Retinal pigment epithelial cell (primary cell): ENCODE data around the gene ZPBP2.

Experiments used
- DNase-seq: peaks from one replicate; pipeline ENCODE4 v3.0.0-alpha.2; 2010; ENCODE audit warnings: low read depth
- H3K4me3 ChIP-seq: 2 replicates; pipeline ENCODE4 v1.5.1; 2011; ENCODE audit warnings: mild to moderate bottlenecking, low read length, control low read depth, moderate library complexity
- TF ChIP-seq, protein P1 (sequence below): conservative IDR thresholded peaks from 2 replicates; pipeline ENCODE4 v1.5.1; 2011; ENCODE audit warnings: low read depth, low read length, control low read depth, inconsistent platforms

The ZPBP2 gene

GRCh38 chr17:39922006-39922405, 54.0 kb downstream of the ZPBP2 start:
- DNase-seq, result no peak
- H3K4me3 ChIP-seq, result no peak overlapping the region
- TF ChIP-seq, protein P1, sequence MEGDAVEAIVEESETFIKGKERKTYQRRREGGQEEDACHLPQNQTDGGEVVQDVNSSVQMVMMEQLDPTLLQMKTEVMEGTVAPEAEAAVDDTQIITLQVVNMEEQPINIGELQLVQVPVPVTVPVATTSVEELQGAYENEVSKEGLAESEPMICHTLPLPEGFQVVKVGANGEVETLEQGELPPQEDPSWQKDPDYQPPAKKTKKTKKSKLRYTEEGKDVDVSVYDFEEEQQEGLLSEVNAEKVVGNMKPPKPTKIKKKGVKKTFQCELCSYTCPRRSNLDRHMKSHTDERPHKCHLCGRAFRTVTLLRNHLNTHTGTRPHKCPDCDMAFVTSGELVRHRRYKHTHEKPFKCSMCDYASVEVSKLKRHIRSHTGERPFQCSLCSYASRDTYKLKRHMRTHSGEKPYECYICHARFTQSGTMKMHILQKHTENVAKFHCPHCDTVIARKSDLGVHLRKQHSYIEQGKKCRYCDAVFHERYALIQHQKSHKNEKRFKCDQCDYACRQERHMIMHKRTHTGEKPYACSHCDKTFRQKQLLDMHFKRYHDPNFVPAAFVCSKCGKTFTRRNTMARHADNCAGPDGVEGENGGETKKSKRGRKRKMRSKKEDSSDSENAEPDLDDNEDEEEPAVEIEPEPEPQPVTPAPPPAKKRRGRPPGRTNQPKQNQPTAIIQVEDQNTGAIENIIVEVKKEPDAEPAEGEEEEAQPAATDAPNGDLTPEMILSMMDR, result no peak

GRCh38 chr17:39923230-39923629, 55.2 kb downstream of the ZPBP2 start:
- TF ChIP-seq, protein P1, result no peak
- no peak overlapping the region for H3K4me3 ChIP-seq
- no peak for DNase-seq

GRCh38 chr17:39923836-39924690, 56.1 kb downstream of the ZPBP2 start:
- DNase-seq, result no peak
- no peak overlapping the region for H3K4me3 ChIP-seq
- TF ChIP-seq, protein P1, result peak; percentile 21

DNA sequence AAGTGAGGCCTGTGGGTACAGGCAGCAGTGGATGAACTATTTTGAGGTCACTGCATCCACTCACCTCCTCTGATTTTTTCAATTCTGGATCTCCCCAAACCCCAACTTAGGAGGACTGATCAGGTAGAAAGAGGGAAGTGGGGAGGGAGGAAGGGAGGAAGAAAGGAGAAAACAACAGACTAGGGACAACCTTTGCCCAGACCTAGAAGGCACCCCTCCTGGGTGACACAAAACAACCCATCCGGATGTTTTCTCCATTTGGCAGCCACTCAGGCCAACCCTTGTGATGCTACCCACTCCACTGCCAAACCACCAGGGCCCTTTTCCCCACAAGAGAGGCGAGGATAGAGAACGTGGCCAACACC, 56.7 kb downstream of the ZPBP2 start:
- H3K4me3 ChIP-seq, result no peak overlapping the region
- TF ChIP-seq, protein P1, result no peak
- DNase-seq, result no peak

- no peak overlapping the region for H3K4me3 ChIP-seq
- TF ChIP-seq, protein P1, result no peak
- no peak for DNase-seq
Measured at GRCh38 chr17:39925282-39926134, 57.5 kb downstream of the ZPBP2 start.

DNA sequence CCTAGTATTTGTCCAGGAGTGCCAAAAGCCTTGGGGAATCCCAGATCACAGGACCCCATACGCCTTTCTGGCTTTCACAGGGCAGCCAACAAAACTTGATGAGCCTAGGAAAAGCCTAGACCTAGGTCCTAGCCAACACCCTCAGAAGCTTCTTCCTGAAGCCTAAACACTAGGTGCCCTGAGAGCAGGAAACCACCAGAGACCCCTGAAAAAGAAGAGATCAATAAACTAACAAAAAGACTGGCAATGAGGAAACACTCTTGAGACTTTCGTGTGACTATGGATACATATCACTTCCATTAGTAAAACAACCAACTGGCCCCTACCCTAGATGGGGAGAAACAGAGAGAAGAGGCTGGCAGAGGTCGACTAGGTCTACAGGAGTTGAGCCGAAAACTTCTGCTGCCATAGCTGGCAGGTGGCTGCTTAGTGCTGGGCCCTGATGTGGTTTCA, 58.2 kb downstream of the ZPBP2 start:
- no peak for DNase-seq
- TF ChIP-seq, protein P1, result no peak
- peak overlapping the region; percentile 84 for H3K4me3 ChIP-seq
